ENCODE measurements around the gene GPR132.

Gene GPR132

GRCh38 chr14:105088812-105089745 is 23.8 kb upstream of the GPR132 start:
- peak overlapping the region in 1 of 2 experiments; percentile 50 for H3K14ac ChIP-seq (ENCODE audit: low read length in 2 of 2)
- peaks cover 0 to 3% of the 10 kb centered on the region in 2 experiments for H3K36me3 ChIP-seq (ENCODE audit: control insufficient read depth in 1 of 2, insufficient read depth in 2 of 2, low read depth in 1 of 2, low read length in 2 of 2)
- H3K4me2 ChIP-seq (ENCODE audit: low read length, poor library complexity, severe bottlenecking) = no peak overlapping the region
- WGBS = 90% methylated on average over 22 of the region's 24 CpGs
- H3K23ac ChIP-seq (ENCODE audit: low read length in 2 of 2) = no peak overlapping the region
- no peak overlapping the region for H4K8ac ChIP-seq (ENCODE audit: low read length)
- H3K4me3 ChIP-seq (ENCODE audit: insufficient read depth in 1 of 2, low read depth in 1 of 2, low read length in 2 of 2) = no peak overlapping the region
- H3K4ac ChIP-seq (ENCODE audit: low read depth in 1 of 2, low read length in 2 of 2) = no peak overlapping the region
- no peak overlapping the region for H2AK5ac ChIP-seq (ENCODE audit: low read length, severe bottlenecking)
- peaks cover 65% of the 10 kb centered on the region for H3K4me1 ChIP-seq (ENCODE audit: control insufficient read depth, insufficient read depth, low read depth, low read length)
- no peaks in the 10 kb centered on the region for H3K9me3 ChIP-seq (ENCODE audit: control insufficient read depth, low read length)
- peaks cover 8% of the 10 kb centered on the region for H3K79me1 ChIP-seq (replicated peaks; ENCODE audit: low read length, poor library complexity, severe bottlenecking)
- no peak overlapping the region for H2AFZ ChIP-seq (ENCODE audit: low read depth, low read length)
- H3K27me3 ChIP-seq (ENCODE audit: control insufficient read depth in 1 of 2, insufficient read depth in 1 of 2, low read length in 2 of 2) = peaks cover 0 to 17% of the 10 kb centered on the region in 2 experiments
- no peak overlapping the region for H2BK5ac ChIP-seq (ENCODE audit: low read depth, low read length, poor library complexity, severe bottlenecking)
- no peak overlapping the region for H2BK120ac ChIP-seq (ENCODE audit: low read depth, low read length)
- H3K18ac ChIP-seq (ENCODE audit: low read depth in 1 of 2, low read length in 2 of 2) = peak overlapping the region; percentile 1 to 63
- no peak overlapping the region for H3K9ac ChIP-seq (ENCODE audit: low read length)
- H3K27ac ChIP-seq (ENCODE audit: low read length, poor library complexity, severe bottlenecking) = no peak overlapping the region
- DNase-seq = peak; percentile 30
- H2BK15ac ChIP-seq (ENCODE audit: low read depth, poor library complexity, severe bottlenecking) = peak overlapping the region; percentile 73
- H2BK12ac ChIP-seq (ENCODE audit: low read length in 2 of 2) = peak overlapping the region in 1 of 2 experiments; percentile 50
- peak overlapping the region; percentile 30 for H4K91ac ChIP-seq (ENCODE audit: low read length)

- 4% methylated on average over 36 of the region's 44 CpGs for WGBS
- Histone ChIP-seq H2AK5ac (ENCODE audit: low read length, severe bottlenecking) (no peak overlapping the region), H3K79me1 (replicated peaks; ENCODE audit: low read length, poor library complexity, severe bottlenecking) (peaks cover 6% of the 10 kb centered on the region), H3K18ac (ENCODE audit: low read depth in 1 of 2, low read length in 2 of 2) (peak overlapping the region; percentile 63 to 69), H3K4me3 (ENCODE audit: insufficient read depth in 1 of 2, low read depth in 1 of 2, low read length in 2 of 2) (peak overlapping the region in 1 of 2 experiments; percentile 82), H3K14ac (ENCODE audit: low read length in 2 of 2) (no peak overlapping the region), H4K91ac (ENCODE audit: low read length) (no peak overlapping the region), H3K36me3 (ENCODE audit: control insufficient read depth in 1 of 2, insufficient read depth in 2 of 2, low read depth in 1 of 2, low read length in 2 of 2) (peaks cover 0 to 3% of the 10 kb centered on the region in 2 experiments), H3K27me3 (ENCODE audit: control insufficient read depth in 1 of 2, insufficient read depth in 1 of 2, low read length in 2 of 2) (peaks cover 0 to 19% of the 10 kb centered on the region in 2 experiments), H2BK5ac (ENCODE audit: low read depth, low read length, poor library complexity, severe bottlenecking) (no peak overlapping the region), H3K4ac (ENCODE audit: low read depth in 1 of 2, low read length in 2 of 2) (peak overlapping the region in 1 of 2 experiments; percentile 6), H3K4me1 (ENCODE audit: control insufficient read depth, insufficient read depth, low read depth, low read length) (peaks cover 63% of the 10 kb centered on the region), H2BK120ac (ENCODE audit: low read depth, low read length) (peak overlapping the region; percentile 68), H2AFZ (ENCODE audit: low read depth, low read length) (no peak overlapping the region), H3K9ac (ENCODE audit: low read length) (peak overlapping the region; percentile 84), H2BK15ac (ENCODE audit: low read depth, poor library complexity, severe bottlenecking) (peak overlapping the region; percentile 90), H2BK12ac (ENCODE audit: low read length in 2 of 2) (peak overlapping the region in 1 of 2 experiments; percentile 83), H3K4me2 (ENCODE audit: low read length, poor library complexity, severe bottlenecking) (peak overlapping the region; percentile 80), H3K27ac (ENCODE audit: low read length, poor library complexity, severe bottlenecking) (peak overlapping the region; percentile 2), H3K23ac (ENCODE audit: low read length in 2 of 2) (no peak overlapping the region), H3K9me3 (ENCODE audit: control insufficient read depth, low read length) (no peaks in the 10 kb centered on the region), H4K8ac (ENCODE audit: low read length) (peak overlapping the region; percentile 56)
- peak; percentile 82 for DNase-seq
These were observed 23.0 kb upstream of the GPR132 start for GRCh38 chr14:105087963-105088811.

- Histone ChIP-seq H4K8ac (ENCODE audit: low read length) (peak overlapping the region; percentile 79), H2BK15ac (ENCODE audit: low read depth, poor library complexity, severe bottlenecking) (peak overlapping the region; percentile 90), H2BK120ac (ENCODE audit: low read depth, low read length) (peak overlapping the region; percentile 68), H3K14ac (ENCODE audit: low read length in 2 of 2) (no peak overlapping the region), H2BK12ac (ENCODE audit: low read length in 2 of 2) (peak overlapping the region in 1 of 2 experiments; percentile 83), H3K9me3 (ENCODE audit: control insufficient read depth, low read length) (no peaks in the 10 kb centered on the region), H3K23ac (ENCODE audit: low read length in 2 of 2) (no peak overlapping the region), H3K79me1 (replicated peaks; ENCODE audit: low read length, poor library complexity, severe bottlenecking) (peaks cover 6% of the 10 kb centered on the region), H3K18ac (ENCODE audit: low read depth in 1 of 2, low read length in 2 of 2) (peak overlapping the region; percentile 79 to 80), H2AK5ac (ENCODE audit: low read length, severe bottlenecking) (no peak overlapping the region), H3K4me1 (ENCODE audit: control insufficient read depth, insufficient read depth, low read depth, low read length) (peaks cover 58% of the 10 kb centered on the region), H4K91ac (ENCODE audit: low read length) (peak overlapping the region; percentile 92), H3K36me3 (ENCODE audit: control insufficient read depth in 1 of 2, insufficient read depth in 2 of 2, low read depth in 1 of 2, low read length in 2 of 2) (peaks cover 0 to 3% of the 10 kb centered on the region in 2 experiments), H3K4me2 (ENCODE audit: low read length, poor library complexity, severe bottlenecking) (peak overlapping the region; percentile 80), H3K4ac (ENCODE audit: low read depth in 1 of 2, low read length in 2 of 2) (peak overlapping the region; percentile 13 to 19), H3K27me3 (ENCODE audit: control insufficient read depth in 1 of 2, insufficient read depth in 1 of 2, low read length in 2 of 2) (peaks cover 0 to 19% of the 10 kb centered on the region in 2 experiments), H3K4me3 (ENCODE audit: insufficient read depth in 1 of 2, low read depth in 1 of 2, low read length in 2 of 2) (peak overlapping the region; percentile 56 to 82), H3K27ac (ENCODE audit: low read length, poor library complexity, severe bottlenecking) (no peak overlapping the region), H2BK5ac (ENCODE audit: low read depth, low read length, poor library complexity, severe bottlenecking) (no peak overlapping the region), H2AFZ (ENCODE audit: low read depth, low read length) (peak overlapping the region; percentile 55), H3K9ac (ENCODE audit: low read length) (peak overlapping the region; percentile 84)
- peak; percentile 38 for DNase-seq
- WGBS = 1% methylated on average over 49 of the region's 60 CpGs
These were observed 22.2 kb upstream of the GPR132 start for GRCh38 chr14:105087308-105087962.
